ENCODE data around the gene AQP3.

Gene AQP3

DNA sequence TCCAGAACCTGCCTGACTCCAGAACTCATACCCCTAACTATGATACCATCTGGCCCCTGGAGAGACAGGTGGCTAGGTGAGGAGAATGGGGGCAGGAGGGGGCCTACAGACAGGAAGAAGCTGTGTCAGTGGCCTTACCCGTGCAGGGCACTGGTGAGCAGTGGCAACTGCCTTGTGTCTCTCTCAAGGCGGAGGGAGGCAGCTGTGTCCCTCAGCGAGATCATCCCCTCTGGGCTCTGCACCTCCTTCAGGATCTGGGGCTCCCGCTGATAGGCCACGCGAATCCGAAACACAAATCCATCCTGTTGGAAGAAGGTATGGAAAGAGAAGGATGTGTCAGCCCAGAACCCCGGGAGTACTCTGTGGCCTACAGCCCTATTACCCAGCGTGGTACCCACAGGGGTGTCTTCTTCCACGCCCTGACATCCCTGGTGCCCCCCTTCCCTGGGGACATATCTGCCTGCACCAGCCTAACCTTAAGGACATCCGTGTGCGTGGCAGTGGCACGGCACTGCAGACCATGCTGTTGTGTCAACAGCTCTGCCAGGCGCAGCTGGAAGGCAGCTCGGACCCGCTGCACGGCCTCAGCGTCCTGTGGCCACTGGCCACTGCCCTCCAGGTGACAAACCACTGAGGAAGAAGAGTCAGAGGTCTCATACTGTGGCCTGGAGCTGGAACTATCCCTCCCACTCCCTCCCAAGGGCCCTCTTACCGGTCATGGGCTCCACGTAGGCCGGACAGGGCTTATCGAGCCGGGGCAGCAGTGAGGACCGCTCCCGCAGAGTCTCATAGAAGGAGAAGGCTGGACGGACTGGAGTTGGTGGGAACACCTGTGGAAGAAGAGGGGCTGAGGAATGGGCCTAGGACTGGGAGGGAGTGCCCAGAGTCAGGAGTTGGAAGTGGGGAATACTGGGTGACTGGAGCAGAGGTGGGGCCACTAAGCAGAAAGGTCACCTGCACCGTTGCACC lies 18.5 kb upstream of the AQP3 start:
- no peak for TF ChIP-seq CEBPB (IDR thresholded peaks at IDR 0.05)
- TF ChIP-seq TCF12 (IDR thresholded peaks at IDR 0.05; ENCODE audit: low read depth): no peak
- no peak for TF ChIP-seq RAD21 (IDR thresholded peaks at IDR 0.05; ENCODE audit: low read depth)
- no peak for TF ChIP-seq EP300 (IDR thresholded peaks at IDR 0.05; ENCODE audit: borderline replicate concordance)
- no peak for TF ChIP-seq ZBTB7A (IDR thresholded peaks at IDR 0.05; ENCODE audit: low read depth)
- TF ChIP-seq MAX (IDR thresholded peaks at IDR 0.05): no peak
- no peak for TF ChIP-seq FOXM1 (IDR thresholded peaks at IDR 0.05; ENCODE audit: borderline replicate concordance, low read depth)
- TF ChIP-seq CREB1 (IDR thresholded peaks at IDR 0.05; ENCODE audit: low read depth): no peak
- TF ChIP-seq YY1 (IDR thresholded peaks at IDR 0.05; ENCODE audit: low read depth): no peak
- TF ChIP-seq USF1 (IDR thresholded peaks at IDR 0.05): no peak
- TF ChIP-seq REST (IDR thresholded peaks at IDR 0.05; ENCODE audit: low read depth): no peak
- TF ChIP-seq NFIC (IDR thresholded peaks at IDR 0.05): no peak
- no peak for TF ChIP-seq TEAD4 (IDR thresholded peaks at IDR 0.05)
- TF ChIP-seq TAF1 (IDR thresholded peaks at IDR 0.05; ENCODE audit: low read depth): no peak
- TF ChIP-seq EGR1 (IDR thresholded peaks at IDR 0.05): no peak

GRCh38 chr9:33465096-33465495 lies 17.7 kb upstream of the AQP3 start:
- TF ChIP-seq TEAD4 (IDR thresholded peaks at IDR 0.05) (no peak), TCF12 (IDR thresholded peaks at IDR 0.05; ENCODE audit: low read depth) (no peak), FOXM1 (IDR thresholded peaks at IDR 0.05; ENCODE audit: borderline replicate concordance, low read depth) (no peak), RAD21 (IDR thresholded peaks at IDR 0.05; ENCODE audit: low read depth) (no peak), TAF1 (IDR thresholded peaks at IDR 0.05; ENCODE audit: low read depth) (no peak), CREB1 (IDR thresholded peaks at IDR 0.05; ENCODE audit: low read depth) (no peak), NFIC (IDR thresholded peaks at IDR 0.05) (no peak), MAX (IDR thresholded peaks at IDR 0.05) (no peak), USF1 (IDR thresholded peaks at IDR 0.05) (no peak), REST (IDR thresholded peaks at IDR 0.05; ENCODE audit: low read depth) (no peak), EGR1 (IDR thresholded peaks at IDR 0.05) (no peak), YY1 (IDR thresholded peaks at IDR 0.05; ENCODE audit: low read depth) (no peak), EP300 (IDR thresholded peaks at IDR 0.05; ENCODE audit: borderline replicate concordance) (no peak), CEBPB (IDR thresholded peaks at IDR 0.05) (no peak), ZBTB7A (IDR thresholded peaks at IDR 0.05; ENCODE audit: low read depth) (no peak)

GRCh38 chr9:33464045-33464636 lies 16.7 kb upstream of the AQP3 start:
- TF ChIP-seq YY1 (IDR thresholded peaks at IDR 0.05; ENCODE audit: low read depth): no peak
- no peak for TF ChIP-seq FOXM1 (IDR thresholded peaks at IDR 0.05; ENCODE audit: borderline replicate concordance, low read depth)
- TF ChIP-seq REST (IDR thresholded peaks at IDR 0.05; ENCODE audit: low read depth): no peak
- TF ChIP-seq USF1 (IDR thresholded peaks at IDR 0.05): no peak
- no peak for TF ChIP-seq EP300 (IDR thresholded peaks at IDR 0.05; ENCODE audit: borderline replicate concordance)
- no peak for TF ChIP-seq TEAD4 (IDR thresholded peaks at IDR 0.05)
- no peak for TF ChIP-seq CREB1 (IDR thresholded peaks at IDR 0.05; ENCODE audit: low read depth)
- no peak for TF ChIP-seq NFIC (IDR thresholded peaks at IDR 0.05)
- no peak for TF ChIP-seq MAX (IDR thresholded peaks at IDR 0.05)
- no peak for TF ChIP-seq EGR1 (IDR thresholded peaks at IDR 0.05)
- no peak for TF ChIP-seq ZBTB7A (IDR thresholded peaks at IDR 0.05; ENCODE audit: low read depth)
- no peak for TF ChIP-seq CEBPB (IDR thresholded peaks at IDR 0.05)
- no peak for TF ChIP-seq TCF12 (IDR thresholded peaks at IDR 0.05; ENCODE audit: low read depth)
- TF ChIP-seq RAD21 (IDR thresholded peaks at IDR 0.05; ENCODE audit: low read depth): no peak

Data from Ishikawa (cell line).